ENCODE results near the gene FERMT2.

The FERMT2 gene

GRCh38 chr14:52950898-52951680, at the start of gene FERMT2:
FERMT2 (minus strand) TSS chr14:52951050; CDS start chr14:52950568, 482 bp downstream.
- DNase-seq (ENCODE audit: low read depth, low spot score): no peak

DNA sequence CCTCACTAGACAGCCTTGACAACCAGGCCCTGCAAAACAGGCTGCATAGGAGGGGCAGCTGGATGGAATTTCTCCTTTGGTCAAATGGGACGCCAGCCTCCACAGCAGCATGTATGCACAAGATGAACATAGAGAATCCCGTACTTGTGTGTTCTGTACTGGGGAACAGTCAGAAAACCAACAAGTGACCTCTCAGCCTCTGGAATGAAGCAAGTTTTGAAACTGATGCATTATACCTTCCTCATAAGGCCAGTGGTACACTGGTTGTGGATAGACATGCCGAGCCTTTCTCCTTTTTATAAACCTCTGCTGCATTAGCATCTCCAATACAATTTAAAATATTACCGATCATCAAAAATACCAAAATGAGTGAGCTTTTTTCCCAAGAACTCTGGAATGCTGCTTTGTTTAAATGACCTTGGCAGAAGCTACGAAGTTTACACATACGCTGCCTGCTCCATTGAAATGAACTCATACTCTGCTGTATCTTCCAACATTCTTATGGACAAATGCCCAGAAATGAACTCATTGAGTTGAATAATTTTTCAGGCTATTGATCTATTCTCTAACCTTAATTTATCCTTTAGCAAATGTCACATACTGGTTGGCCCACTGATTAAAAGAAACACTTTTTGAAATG, 47.6 kb upstream of the FERMT2 start:
- DNase-seq (ENCODE audit: low read depth, low spot score): no peak

GRCh38 chr14:52996493-52996892, 45.6 kb upstream of the FERMT2 start:
- no peak for DNase-seq (ENCODE audit: low read depth, low spot score)

GRCh38 chr14:52995998-52996397, 45.1 kb upstream of the FERMT2 start:
- no peak for DNase-seq (ENCODE audit: low read depth, low spot score)

GRCh38 chr14:52992236-52992870, 41.5 kb upstream of the FERMT2 start:
- DNase-seq (ENCODE audit: low read depth, low spot score): no peak

DNA sequence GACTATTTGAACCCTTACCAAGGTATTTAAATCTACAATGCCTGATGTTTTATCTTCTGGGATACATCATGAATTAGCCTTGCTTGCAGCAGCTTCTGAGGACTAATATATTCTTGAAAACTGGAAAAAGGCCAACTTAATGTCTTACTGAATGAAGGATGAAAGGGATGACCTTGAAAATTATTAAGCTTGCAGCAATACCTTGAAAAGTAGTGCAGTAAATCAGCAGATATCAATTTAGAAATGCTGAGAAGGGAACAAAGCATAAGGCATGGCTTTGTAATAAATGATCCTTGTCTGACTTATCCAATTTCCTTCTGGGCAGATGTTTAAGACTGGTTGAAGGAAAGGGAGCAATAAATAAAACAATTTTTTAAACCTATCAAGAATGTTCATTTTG, 37.3 kb upstream of the FERMT2 start:
- no peak for DNase-seq (ENCODE audit: low read depth, low spot score)

GRCh38 chr14:52987514-52987913, 36.7 kb upstream of the FERMT2 start:
- DNase-seq (ENCODE audit: low read depth, low spot score): no peak

DNA sequence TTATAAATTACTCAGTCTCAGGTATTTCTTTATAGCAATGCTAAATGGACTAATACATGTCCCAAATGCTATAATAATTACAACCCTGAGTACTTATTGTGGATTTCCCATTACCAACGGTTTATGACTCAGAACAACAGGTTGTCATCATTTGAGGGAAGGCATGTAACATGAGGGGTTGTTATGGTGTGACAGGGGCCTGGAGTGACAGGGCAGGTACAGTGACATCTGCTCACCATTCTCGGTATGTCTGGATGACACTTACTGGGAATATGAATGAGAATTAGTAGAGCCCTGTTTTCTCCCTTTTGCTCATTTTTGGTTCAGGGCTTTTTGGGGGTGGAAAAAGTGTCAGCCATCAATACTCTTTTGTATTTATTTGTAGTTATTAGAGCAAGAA, 36.2 kb upstream of the FERMT2 start:
- DNase-seq (ENCODE audit: low read depth, low spot score): no peak

DNA sequence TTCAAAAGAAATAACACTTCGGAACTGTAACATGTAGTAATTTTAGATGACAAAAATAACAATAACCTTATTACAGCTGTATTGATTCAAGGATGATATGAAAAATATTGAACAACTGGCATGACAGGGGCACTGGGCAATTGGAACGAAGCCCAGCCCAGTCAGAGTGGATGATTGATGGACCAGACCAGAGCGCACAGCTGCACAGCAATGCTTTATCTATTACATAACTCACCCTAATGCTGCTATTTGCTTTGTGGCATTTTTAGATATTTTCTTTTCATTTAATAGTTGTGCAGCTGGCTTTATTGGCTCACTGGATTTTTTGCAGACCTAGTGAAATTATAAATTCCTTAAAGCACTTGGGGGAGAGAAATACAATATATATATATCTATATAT, 26.9 kb upstream of the FERMT2 start:
- DNase-seq (ENCODE audit: low read depth, low spot score): no peak

GRCh38 chr14:52974406-52974805, 23.6 kb upstream of the FERMT2 start:
- DNase-seq (ENCODE audit: low read depth, low spot score): no peak

GRCh38 chr14:52961060-52961639, 10.3 kb upstream of the FERMT2 start:
- no peak for DNase-seq (ENCODE audit: low read depth, low spot score)

- DNase-seq (ENCODE audit: low read depth, low spot score): no peak
Measured at GRCh38 chr14:52960627-52961026, 9.8 kb upstream of the FERMT2 start.

DNA sequence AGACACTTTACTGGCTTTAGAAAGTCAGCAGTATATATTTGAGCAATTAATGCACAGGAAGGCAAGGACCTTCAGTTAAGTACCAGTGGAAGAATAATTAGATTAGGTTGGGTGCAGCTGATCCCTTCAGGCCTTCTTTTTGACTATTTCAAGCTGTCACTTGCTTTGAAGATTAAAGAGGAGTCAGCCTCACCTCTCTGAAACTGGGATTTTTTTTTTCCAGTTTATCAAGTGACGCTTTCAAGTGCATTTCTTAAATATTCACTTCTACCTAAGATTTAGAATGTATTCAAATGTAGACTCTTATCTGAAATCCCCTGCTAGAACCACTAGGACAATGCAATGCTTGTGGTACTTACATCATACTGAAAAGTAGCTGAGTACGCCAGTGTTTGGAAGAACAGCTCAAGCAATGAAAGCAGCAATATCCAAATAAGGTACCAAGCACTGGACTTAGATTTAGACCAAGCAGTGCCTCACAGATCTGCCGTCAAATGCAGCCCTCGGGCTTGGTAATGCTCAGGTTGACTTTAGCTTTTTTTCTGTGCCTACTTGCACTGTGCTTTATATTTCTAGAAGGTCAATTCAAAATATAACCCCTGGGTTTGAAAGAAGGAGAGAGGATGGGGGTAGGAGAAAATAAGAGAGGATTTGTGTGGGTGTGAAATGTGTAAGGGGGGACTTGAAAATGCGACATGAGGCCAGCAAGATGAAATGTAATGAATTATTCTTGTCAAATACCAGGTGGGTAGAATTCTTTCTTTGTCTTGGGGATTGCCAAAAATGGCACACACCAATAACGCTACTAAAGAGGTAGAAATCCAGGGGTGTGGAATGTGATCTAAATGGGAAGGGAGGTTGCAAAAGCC, 3.7 kb upstream of the FERMT2 start:
- DNase-seq (ENCODE audit: low read depth, low spot score): no peak

GRCh38 chr14:52951681-52952554, 1.1 kb upstream of the FERMT2 start:
- no peak for DNase-seq (ENCODE audit: low read depth, low spot score)

GRCh38 chr14:52950410-52950897, 396 bp downstream of the FERMT2 start:
- DNase-seq (ENCODE audit: low read depth, low spot score): no peak

- no peak for DNase-seq (ENCODE audit: low read depth, low spot score)
Measured at GRCh38 chr14:52949711-52950409, 990 bp downstream of the FERMT2 start.

- DNase-seq (ENCODE audit: low read depth, low spot score): no peak
Measured at GRCh38 chr14:52949249-52949648, 1.6 kb downstream of the FERMT2 start.

GRCh38 chr14:52948836-52949235, 2.0 kb downstream of the FERMT2 start:
- DNase-seq (ENCODE audit: low read depth, low spot score): no peak

DNA sequence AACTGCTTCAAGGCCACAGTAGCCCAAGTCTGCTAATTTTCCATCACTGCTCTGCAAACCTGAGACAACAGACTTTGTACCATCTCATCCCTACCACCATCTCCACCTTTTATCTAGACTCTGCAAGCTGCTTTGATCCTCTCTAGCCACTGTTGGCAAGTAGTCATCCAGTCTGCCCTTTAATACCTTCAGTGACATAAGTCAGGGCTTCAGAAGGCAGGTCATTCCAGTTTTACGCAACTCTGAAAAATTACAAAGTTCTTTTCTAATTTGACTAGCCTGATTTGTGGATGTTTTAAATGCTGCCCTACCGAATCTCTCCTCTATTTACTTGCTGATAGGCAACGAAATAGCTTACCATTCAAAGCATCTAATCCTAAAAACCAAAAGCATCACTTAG, 2.8 kb downstream of the FERMT2 start:
- DNase-seq (ENCODE audit: low read depth, low spot score): no peak

DNA sequence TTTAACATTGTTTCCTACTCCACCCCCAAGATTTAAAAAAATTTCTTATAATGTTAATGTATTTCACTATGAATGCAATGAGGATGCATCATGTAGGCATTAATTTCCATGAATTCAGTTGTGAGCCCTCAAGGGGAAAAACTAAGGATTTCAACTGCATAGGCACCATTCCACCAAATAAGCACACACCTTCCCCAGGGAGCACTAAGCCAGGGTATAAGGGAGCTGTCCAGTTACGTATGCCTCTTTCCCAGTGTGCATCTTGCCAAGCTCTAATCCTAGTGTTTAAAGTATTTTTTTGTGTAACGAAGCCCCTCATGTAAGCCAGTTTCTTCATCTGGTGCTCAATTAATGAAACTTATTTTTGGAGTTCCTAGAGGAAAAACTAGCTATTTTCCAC, 6.6 kb downstream of the FERMT2 start:
- DNase-seq (ENCODE audit: low read depth, low spot score): no peak

Data from activated CD4-positive, CD25-positive, alpha-beta regulatory T cell treated with anti-CD3 and anti-CD28 coated beads, Interleukin-2, amount 50 U/mL, for 16 hours (primary cell).